DOHH2 (cell line): ENCODE measurements around the gene NKAIN2.

Experiments
- EZH2phosphoT487 ChIP-seq: fragments of 200-600 bp; sonication (generic); IDR thresholded peaks from 2 replicates; pipeline ENCODE4 v1.6.1; 2017; ENCODE audit warnings: borderline replicate concordance, mild to moderate bottlenecking, antibody characterized with exemption, low read length, moderate library complexity, mixed read lengths
- TF ChIP-seq, protein P1 (sequence below): fragments of 200-600 bp; sonication (generic); IDR thresholded peaks from one replicate; pipeline ENCODE4 v1.5.1; 2014; ENCODE audit warnings: antibody characterized with exemption, mild to moderate bottlenecking, low read depth, low read length; ENCODE audit not compliant: poor library complexity, severe bottlenecking

DNA sequence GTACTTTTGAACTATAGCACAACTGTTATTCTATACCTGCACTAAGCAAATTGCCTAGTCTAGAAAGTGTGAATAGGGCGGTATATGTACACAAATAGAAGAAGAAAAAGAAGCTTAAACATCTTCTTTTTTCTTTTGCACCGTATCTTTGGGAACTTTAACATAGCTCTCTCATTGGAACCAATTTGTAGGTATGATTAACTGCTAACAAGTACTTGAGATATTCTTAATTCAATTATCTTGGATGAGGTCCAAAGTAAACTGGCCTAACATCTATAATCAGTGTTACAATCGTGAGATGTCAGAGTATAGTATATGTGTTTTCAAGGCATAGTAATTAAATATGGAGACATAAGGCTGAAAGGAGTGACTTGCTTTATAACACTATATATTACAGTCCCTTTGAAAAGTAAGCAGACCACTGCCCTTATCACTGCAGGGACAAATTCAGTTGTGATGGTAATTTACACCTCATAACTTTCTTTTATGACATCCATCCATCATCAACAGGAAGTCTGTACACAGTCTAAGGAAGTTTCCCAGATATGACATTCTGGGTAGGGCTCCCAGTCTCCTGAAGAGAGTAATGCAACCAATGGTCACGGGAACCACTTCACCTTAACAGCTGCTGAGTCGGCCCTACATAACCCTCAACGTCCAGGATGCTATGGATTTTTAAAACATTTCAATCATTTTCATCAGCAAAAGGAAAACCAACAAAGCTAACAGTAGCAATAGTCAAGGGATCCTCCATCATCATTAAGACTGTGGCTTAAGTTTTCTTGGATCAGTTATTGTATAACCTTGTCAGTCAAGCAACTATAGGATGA lies 37.6 kb downstream of the NKAIN2 start:
- TF ChIP-seq, protein P1, sequence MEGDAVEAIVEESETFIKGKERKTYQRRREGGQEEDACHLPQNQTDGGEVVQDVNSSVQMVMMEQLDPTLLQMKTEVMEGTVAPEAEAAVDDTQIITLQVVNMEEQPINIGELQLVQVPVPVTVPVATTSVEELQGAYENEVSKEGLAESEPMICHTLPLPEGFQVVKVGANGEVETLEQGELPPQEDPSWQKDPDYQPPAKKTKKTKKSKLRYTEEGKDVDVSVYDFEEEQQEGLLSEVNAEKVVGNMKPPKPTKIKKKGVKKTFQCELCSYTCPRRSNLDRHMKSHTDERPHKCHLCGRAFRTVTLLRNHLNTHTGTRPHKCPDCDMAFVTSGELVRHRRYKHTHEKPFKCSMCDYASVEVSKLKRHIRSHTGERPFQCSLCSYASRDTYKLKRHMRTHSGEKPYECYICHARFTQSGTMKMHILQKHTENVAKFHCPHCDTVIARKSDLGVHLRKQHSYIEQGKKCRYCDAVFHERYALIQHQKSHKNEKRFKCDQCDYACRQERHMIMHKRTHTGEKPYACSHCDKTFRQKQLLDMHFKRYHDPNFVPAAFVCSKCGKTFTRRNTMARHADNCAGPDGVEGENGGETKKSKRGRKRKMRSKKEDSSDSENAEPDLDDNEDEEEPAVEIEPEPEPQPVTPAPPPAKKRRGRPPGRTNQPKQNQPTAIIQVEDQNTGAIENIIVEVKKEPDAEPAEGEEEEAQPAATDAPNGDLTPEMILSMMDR = no peak
- TF ChIP-seq EZH2phosphoT487 = no peak
